Mucosa of descending colon (tissue), 3 donors: Measurements from ENCODE around the gene OTULIN. TPM values are rescaled to one million over a fixed set of nuclear protein-coding genes. Genes with fewer than 3 reads are reported as not detected.
A peak's percentile ranks its signal among the peaks of the same experiment; 100 is the strongest.

Experiments used
- ATAC-seq: fragments of 200-7000 bp; cut with Tn5 transposase; one replicate; pipeline ENCODE4 v1.9.1; 2020; ENCODE audit warnings: mild to moderate bottlenecking, moderate library complexity
- DNase-seq, 3 donors: peaks; one replicate each; pipeline ENCODE4 v3.0.0-alpha.2; 2020
- H3K36me3 ChIP-seq: fragments of 200-600 bp; one replicate; pipeline ENCODE4 v1.8.0; 2021; ENCODE audit warnings: low read depth, mild to moderate bottlenecking
- H3K4me1 ChIP-seq: fragments of 200-600 bp; one replicate; pipeline ENCODE4 v1.8.0; 2021; ENCODE audit warnings: low read depth, mild to moderate bottlenecking
- H3K4me3 ChIP-seq: fragments of 200-600 bp; one replicate; pipeline ENCODE4 v1.8.0; 2021; ENCODE audit warnings: mild to moderate bottlenecking
- H3K9me3 ChIP-seq: fragments of 200-600 bp; one replicate; pipeline ENCODE4 v1.8.0; 2021; ENCODE audit warnings: mild to moderate bottlenecking
- CTCF ChIP-seq: fragments of 200-600 bp; IDR thresholded peaks from one replicate; pipeline ENCODE4 v1.8.0; 2022; ENCODE audit warnings: antibody characterized with exemption, mild to moderate bottlenecking
- intact Hi-C, 2 donors: fragments of 100-400 bp; cut with DNase I in 1 of 2; cut with micrococcal nuclease in 1 of 2; formaldehyde crosslinking; loops; one replicate each; pipeline versions ENCODE4 v1.11.0 to v1.11.1; 2022; cut with DNase I, micrococcal nuclease
- total RNA-seq, 3 donors: library from RNA; stranded (reverse); fragmentation: NEBNext Ultra II Directional in 2 of 3; extraction: Animal tissue kit (Norgen Biotek cat#: 25700) in 2 of 3; gene quantifications; one replicate each; pipeline versions ENCODE4 v1.2.1 to v1.2.4, GENCODE V29; 2021 to 2023
- donor health status: DM: no; HTN: no; CAD: no; lungs with moderate emphysema.
- donor health status: DM: no; HTN: no; CAD: no.
- donor health status: DM: no; HTN: yes; CAD: no.

The OTULIN gene
- total RNA-seq, 3 donors from 2014 or later: 21.9 to 29.6 (median 29.5) TPM

GRCh38 chr5:14721990-14722656 lies 57.6 kb downstream of the OTULIN start:
- ATAC-seq: peak; percentile 32
- Histone ChIP-seq H3K9me3 (no peaks in the 10 kb centered on the region), H3K4me3 (no peak overlapping the region), H3K36me3 (no peaks in the 10 kb centered on the region), H3K4me1 (no peaks in the 10 kb centered on the region)
- no peak for DNase-seq
- intact Hi-C loops: no loop called here
- no peak for TF ChIP-seq CTCF

- Histone ChIP-seq H3K9me3 (no peaks in the 10 kb centered on the region), H3K36me3 (no peaks in the 10 kb centered on the region), H3K4me1 (peaks cover 4% of the 10 kb centered on the region), H3K4me3 (no peak overlapping the region)
- ATAC-seq: no peak
- intact Hi-C loops: no loop called here
- no peak for TF ChIP-seq CTCF
- no peak for DNase-seq
These were observed 58.4 kb downstream of the OTULIN start for GRCh38 chr5:14722923-14723322.

- no peak for ATAC-seq
- intact Hi-C loops: no loop called here
- TF ChIP-seq CTCF: no peak
These were observed 59.2 kb downstream of the OTULIN start for GRCh38 chr5:14723701-14724132.

GRCh38 chr5:14724633-14725032 lies 60.1 kb downstream of the OTULIN start:
- H3K36me3 ChIP-seq: no peaks in the 10 kb centered on the region
- no peak overlapping the region for H3K4me3 ChIP-seq
- no peaks in the 10 kb centered on the region for H3K9me3 ChIP-seq
- TF ChIP-seq CTCF: no peak
- intact Hi-C loops: loop anchor here (5.0 kb wide), 2 partner anchors 223 to 288 kb away; no protein-coding TSS in a partner anchor
- peaks cover 15% of the 10 kb centered on the region for H3K4me1 ChIP-seq
- ATAC-seq (no peak), DNase-seq (no peak)

More at GRCh38 chr5:14723701-14724132, 59.2 kb downstream of the OTULIN start:
- DNase-seq: no peak
- Histone ChIP-seq H3K9me3 (no peaks in the 10 kb centered on the region), H3K4me1 (peaks cover 11% of the 10 kb centered on the region), H3K4me3 (no peak overlapping the region), H3K36me3 (no peaks in the 10 kb centered on the region)

- ATAC-seq (no peak), DNase-seq (no peak)
- H3K4me1 ChIP-seq: peaks cover 15% of the 10 kb centered on the region
- intact Hi-C loops: loop anchor here (5.0 kb wide), 2 partner anchors 221 to 286 kb away; no protein-coding TSS in a partner anchor
- TF ChIP-seq CTCF: no peak
- no peaks in the 10 kb centered on the region for H3K36me3 ChIP-seq
- no peak overlapping the region for H3K4me3 ChIP-seq
- H3K9me3 ChIP-seq: no peaks in the 10 kb centered on the region
These were observed 61.7 kb downstream of the OTULIN start for GRCh38 chr5:14726066-14726838.
